Body of pancreas (tissue), 4 donors: Measurements from ENCODE around the gene NDP.

Source experiments
- CTCF ChIP-seq, 7 experiments: fragments of 450-650 bp in 4 of 7; fragments of 200-600 bp in 3 of 7; sonication (generic) in 3 of 7; IDR thresholded peaks; one replicate each; pipeline ENCODE4 v1.5.1; 2016 to 2019; ENCODE audit warnings: antibody characterized with exemption in 7 of 7
- POLR2A ChIP-seq, 3 donors: fragments of 450-650 bp; IDR thresholded peaks; one replicate each; pipeline ENCODE4 v1.6.1; 2016; ENCODE audit warnings: antibody characterized with exemption in 3 of 3, mild to moderate bottlenecking in 2 of 3

- peak in 4 of 7 experiments; percentile 28 to 32 (median 30) for TF ChIP-seq CTCF (IDR thresholded peaks at IDR 0.05)
- TF ChIP-seq POLR2A (IDR thresholded peaks at IDR 0.05): no peak
Measured at GRCh38 chrX:43949669-43950068, 23.5 kb downstream of the NDP start.
